Stimulated activated CD8-positive, alpha-beta memory T cell treated with anti-CD3 and anti-CD28 coated beads, Interleukin-2, amount 100 ng/mL, for 48 hours (primary cell): ENCODE measurements around the gene ADSS1.
A peak's percentile ranks its signal among the peaks of the same experiment; 100 is the strongest.

Experiments used
- DNase-seq, 2 donors: peaks; one replicate each; pipeline ENCODE4 v3.0.0-alpha.2; 2020; ENCODE audit warnings: low read depth in 2 of 2

The ADSS1 gene

GRCh38 chr14:104723651-104724406 lies at the start of gene ADSS1:
TSS of gene ADSS1 (plus strand) at chr14:104724229. CDS start at chr14:104724271, 42 bp downstream.
- peak; percentile 34 to 39 for DNase-seq

- no peak for DNase-seq
Measured at GRCh38 chr14:104675447-104675846, 48.6 kb upstream of the ADSS1 start.

DNA sequence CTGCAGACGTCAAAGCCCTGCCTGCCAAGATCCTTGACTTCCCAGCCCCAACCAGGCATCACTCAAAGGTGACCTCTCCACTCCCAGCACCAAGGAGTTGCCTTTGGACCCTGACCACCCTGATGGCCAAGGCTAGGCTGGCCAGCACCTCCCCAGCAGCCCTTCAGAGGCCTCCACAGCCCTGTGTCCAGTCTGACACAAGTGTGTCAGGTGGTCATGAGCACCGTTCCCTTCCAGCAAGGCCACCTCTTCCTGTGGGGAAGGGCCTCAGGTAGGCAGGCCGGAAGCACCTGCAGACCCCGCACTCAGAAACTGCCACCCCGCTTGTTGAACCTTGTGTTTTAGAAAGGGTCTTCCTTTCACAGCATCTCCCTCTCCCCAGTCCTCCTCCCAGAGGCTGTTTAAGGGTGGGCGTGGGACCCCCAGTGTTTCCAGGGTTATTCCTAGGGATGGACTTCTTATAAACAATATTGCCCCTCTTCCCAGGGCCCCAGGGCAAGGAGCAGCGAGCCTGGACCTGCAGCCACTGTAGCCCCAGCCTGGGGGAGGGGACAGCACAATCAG lies 47.8 kb upstream of the ADSS1 start:
- no peak for DNase-seq

DNA sequence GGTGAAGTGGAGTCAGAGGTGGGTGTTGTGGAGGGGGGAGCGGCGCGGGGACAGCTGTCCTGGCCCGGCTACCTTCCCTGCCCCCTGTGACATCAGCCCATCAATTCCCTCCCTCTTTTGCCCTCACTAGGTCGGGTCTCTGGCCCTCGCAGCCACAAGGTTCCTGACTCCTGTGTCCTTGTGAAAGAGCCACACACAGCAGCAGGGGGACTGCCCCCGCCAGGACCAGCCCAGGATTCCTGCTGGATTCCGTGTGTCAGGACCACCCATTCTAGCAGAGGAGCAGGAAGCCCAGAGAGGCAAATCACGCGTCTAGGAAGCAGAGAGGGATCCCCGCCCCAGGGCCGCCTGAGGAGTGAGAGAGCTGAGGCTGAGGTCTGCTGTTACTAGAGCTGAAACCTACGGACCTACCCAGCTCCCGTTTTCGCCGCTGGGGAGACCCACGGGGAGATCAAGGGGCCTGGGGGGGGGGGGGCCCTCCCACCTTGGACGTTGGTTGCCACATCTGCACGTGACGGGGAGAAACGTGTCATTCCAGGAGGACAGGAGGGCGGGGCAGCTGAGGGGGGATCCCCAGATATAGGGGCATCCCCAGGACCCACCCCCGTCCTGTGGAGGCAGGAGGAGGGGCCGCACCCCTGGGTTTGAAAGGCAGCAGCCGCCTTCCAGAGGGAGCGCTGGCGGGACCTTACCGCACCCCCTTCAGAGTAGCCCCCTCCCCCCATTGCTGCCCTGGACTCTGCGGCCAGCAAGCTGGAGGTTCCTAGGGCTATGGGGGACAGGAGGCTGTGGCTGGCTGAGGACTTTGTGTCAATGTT lies 47.1 kb upstream of the ADSS1 start:
- DNase-seq = peak in 1 of 2 donors; percentile 33

GRCh38 chr14:104677512-104678332 lies 46.3 kb upstream of the ADSS1 start:
- peak; percentile 58 to 66 for DNase-seq

GRCh38 chr14:104678346-104678745 lies 45.7 kb upstream of the ADSS1 start:
- DNase-seq = no peak

DNA sequence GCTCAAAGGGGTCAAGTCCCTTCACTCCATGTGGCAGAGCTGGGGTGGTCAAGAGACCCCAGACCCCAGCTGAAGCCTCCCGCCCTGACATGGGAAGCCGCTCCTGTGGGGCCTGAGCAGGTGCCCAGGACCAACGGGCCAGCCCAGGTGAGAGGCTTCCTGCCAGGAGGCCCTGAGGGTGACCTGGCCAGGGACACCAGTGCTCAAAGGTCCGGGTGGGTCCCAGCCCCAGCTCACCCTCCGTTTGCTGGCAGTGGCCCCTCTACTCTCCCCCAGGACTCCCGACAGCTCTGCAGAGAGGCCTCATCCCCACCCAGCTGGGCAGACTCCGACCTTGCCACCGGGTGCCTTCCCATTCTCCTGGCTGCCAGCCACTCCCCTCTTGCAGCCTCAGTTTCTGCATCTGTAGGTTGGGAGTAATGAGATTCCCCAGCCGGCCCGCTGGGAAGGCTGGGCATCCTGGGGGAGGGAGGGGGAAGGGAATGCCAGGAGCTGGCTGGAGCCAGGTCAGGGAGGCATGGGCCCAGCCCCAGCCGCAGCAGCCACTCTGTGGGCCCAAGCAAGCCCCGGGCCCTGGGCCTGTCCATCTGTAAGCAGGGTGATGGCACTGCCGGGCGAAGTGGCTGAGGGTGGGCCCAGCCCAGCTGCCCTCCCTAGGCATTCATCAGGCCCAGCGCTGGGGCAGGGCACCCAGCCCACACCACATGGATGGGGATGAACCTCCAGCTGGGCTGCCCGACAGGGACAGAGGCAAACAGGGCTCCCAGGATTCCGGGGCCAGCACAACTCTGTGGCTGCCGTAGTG lies 44.9 kb upstream of the ADSS1 start:
- no peak for DNase-seq

- DNase-seq = no peak
Measured at GRCh38 chr14:104680056-104680805, 43.8 kb upstream of the ADSS1 start.

DNA sequence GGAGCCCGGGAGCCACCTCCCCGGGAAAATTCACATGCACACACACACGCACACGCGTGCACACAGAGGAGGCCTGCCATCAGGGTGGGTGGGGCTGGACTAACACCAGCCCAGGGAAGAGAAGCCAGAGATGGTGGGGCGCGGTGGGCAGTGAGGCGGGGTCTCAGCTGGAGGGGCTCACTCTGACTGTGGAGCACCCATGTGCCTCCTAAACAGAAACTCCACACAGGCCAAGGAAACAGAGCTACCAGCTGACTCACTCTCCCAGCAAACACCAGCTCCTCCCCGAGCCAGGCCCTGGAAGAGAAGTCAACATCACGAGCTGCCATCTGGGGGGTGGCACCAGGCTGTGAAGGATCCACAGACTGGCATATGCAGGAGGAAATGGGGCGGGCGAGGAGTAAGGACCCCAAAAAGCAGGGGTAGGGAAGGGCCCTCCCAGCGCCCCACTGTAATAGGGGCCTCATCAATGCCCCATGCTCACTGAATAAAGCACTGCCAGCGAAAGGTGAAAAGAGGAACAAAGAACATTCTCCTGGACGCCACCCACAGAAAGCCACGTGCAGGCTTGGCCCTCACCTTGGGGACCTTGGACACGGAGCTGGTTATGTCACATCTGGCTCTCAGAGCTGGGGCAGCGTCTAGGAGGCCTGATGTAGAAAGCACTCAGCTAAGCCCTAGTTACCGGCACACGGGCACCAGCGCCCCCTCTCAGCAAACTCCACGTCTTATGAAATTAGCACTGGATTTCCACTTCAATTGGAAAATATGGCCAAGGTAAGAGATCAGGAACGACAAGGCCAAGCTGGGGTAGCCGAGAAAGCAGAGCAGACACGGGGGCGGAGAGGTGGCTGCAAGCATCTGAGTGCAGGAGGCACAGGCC lies 43.0 kb upstream of the ADSS1 start:
- DNase-seq = no peak

- no peak for DNase-seq
Measured at GRCh38 chr14:104681689-104682074, 42.3 kb upstream of the ADSS1 start.

DNA sequence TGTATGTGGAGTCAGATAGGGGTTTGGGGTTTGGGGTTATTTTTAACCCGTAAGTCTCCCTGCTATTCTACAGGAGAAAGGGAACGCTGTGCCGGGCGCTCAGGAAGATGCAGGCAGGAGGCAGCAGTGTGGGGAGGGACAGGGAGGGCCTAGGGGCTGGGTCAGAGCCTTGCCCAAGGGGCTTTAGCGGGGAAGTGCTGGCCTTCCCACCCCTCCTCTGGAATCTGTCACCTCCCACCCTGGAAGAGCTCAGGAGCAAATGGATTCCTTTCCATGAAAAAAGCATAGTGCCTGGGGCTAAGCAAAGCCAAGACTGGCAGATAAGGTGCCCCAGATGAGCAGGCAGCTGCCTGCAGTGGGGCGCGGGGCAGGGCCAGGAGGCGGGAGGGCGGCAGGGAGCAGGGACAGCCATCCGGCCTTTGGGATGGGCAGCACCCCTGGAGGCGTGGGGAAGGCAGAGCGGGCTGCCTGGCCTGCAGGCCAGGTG lies 41.9 kb upstream of the ADSS1 start:
- no peak for DNase-seq

- DNase-seq = no peak
Measured at GRCh38 chr14:104683653-104684448, 40.2 kb upstream of the ADSS1 start.

DNA sequence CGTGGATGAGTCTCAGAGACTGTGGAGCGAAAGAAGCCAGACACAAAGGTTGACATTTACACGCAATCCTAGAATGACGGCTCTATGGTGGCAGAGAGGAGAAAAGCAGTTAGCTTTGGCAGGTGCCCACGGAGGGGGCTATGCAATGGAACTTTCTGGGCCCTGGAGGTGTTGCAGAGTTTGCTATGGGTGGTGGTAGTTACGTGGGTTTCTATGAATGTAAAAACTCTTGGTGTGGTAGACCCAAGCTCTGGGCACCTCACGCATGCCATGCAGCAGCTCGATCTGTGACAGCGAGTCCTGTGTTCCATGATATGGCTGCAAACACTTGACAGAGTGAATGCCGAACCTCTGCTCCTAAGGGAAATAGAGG lies 39.6 kb upstream of the ADSS1 start:
- no peak for DNase-seq

- no peak for DNase-seq
Measured at GRCh38 chr14:104685216-104685997, 38.6 kb upstream of the ADSS1 start.

DNA sequence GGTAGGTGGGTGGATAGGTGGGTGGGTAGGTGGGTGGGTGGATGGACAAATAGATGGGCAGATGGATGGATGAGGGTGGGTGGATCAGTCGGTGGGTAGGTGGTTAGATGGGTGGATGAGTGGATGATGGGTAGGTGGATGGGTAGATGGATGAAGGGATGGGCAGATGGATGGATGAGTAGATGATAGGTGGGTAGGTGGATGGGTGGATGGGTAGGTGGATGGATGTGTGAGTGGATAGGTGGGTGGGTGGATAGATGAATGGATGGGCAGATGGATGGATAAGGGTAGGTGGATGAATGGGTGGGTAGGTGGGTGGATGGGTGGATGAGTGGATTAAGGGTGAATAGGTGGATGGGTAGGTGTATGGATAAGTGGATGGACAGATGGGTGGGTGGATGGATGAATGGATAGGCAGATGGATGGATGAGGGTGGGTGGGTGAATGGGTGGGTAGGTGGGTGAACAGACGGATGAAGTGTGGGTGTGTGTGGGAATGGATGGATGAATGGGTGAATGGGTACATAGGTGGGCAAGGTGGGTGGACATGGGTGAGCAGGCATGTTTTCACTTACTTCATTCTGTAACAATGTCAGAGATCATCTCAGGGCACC lies 37.9 kb upstream of the ADSS1 start:
- no peak for DNase-seq

DNA sequence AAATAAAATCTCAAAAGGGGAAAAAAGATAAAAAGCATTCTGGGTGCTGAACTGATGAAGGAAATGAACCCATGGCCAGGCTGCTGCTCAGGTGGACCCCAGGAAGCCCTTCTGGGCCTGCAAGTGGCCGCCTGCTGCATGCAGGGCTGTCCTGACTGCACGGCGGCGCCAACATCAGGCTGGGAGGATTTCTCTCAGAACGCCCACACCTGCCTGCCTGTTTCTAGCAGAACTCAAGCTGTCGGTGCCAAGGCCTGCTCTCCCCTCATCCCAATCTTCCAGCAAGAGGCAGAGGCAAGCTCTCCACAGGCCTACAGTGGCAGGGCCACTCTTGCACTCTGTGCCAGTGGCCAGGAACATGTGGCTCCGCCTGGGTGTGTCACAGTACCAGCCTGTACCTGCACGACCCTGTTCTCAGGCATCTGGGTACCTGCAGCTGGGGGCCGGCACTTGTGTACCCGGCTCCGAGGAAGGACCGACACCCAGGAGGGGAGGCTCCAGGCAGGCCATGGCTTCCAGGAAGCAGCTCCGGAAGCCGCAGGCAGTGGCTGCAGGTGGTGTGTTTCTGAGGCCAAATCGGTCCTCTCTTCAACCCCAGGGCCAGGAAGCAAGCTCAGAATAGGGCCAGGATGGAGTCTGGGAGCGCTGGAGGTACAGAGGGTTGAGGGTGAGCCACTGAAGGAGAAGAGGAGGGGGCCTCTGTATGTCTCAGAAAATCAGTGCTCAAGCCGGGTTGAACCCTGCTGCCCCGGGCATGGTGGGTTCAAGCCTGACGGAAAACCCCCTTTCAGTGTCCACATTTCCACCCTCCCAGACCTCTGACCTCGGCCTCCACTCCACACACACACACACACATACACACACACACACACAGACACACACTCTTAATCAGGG lies 37.2 kb upstream of the ADSS1 start:
- no peak for DNase-seq
